H1 (cell line): Measurements from ENCODE around the gene B4GALT5. TPM values are rescaled to one million over a fixed set of nuclear protein-coding genes. Genes with fewer than 3 reads are reported as not detected.

Experiments
- CTCF ChIA-PET: fragments of 300-600 bp; sonication (Branson Sonifier 250); formaldehyde crosslinking; loops from one replicate; lab custom pipeline; 2021; ENCODE audit not compliant: partially characterized antibody; lab: Charles Lee
- POLR2A ChIA-PET: fragments of 300-600 bp; sonication (Branson Sonifier 250); formaldehyde crosslinking; loops from one replicate; lab custom pipeline; 2021; ENCODE audit warnings: inconsistent platforms; ENCODE audit not compliant: partially characterized antibody; lab: Charles Lee
- DNase-seq, 2 experiments: peaks; one replicate each; pipeline versions ENCODE4 v3.0.0 to v3.0.0-alpha.2; 2010 to 2022; ENCODE audit warnings: low spot score in 2 of 2, low read depth in 1 of 2, mixed read lengths in 1 of 2
- FAIRE-seq: peaks from 2 replicates; lab custom pipeline; 2011; peaks lifted over from hg19 to GRCh38; lab: Jason Lieb, UNC
- H2AFZ ChIP-seq: 2 replicates; pipeline ENCODE4 v1.8.1; 2012; ENCODE audit warnings: low read length, inconsistent platforms
- H2AK5ac ChIP-seq: 2 replicates; pipeline ENCODE4 v1.6.1; 2013; ENCODE audit warnings: low read depth, low read length
- H2BK120ac ChIP-seq: replicated peaks from 2 replicates; pipeline ENCODE3; 2013; ENCODE audit warnings: low read depth, low read length, inconsistent platforms
- H2BK12ac ChIP-seq: 2 replicates; pipeline ENCODE4 v1.6.1; 2013; ENCODE audit warnings: low read depth, low read length
- H2BK15ac ChIP-seq: 2 replicates; pipeline ENCODE4 v1.6.1; 2013; ENCODE audit warnings: low read length
- H2BK20ac ChIP-seq: 2 replicates; pipeline ENCODE4 v1.6.1; 2013; ENCODE audit warnings: low read length
- H2BK5ac ChIP-seq: 2 replicates; pipeline ENCODE4 v1.6.1; 2013; ENCODE audit warnings: low read depth, low read length
- H3K14ac ChIP-seq: 2 replicates; pipeline ENCODE4 v1.6.1; 2013; ENCODE audit warnings: inconsistent platforms; ENCODE audit not compliant: insufficient read length
- H3K18ac ChIP-seq: 2 replicates; pipeline ENCODE4 v1.6.1; 2013; ENCODE audit warnings: low read length; ENCODE audit errors: extremely low read depth
- H3K23ac ChIP-seq: 2 replicates; pipeline ENCODE4 v1.6.1; 2013; ENCODE audit warnings: inconsistent platforms; ENCODE audit not compliant: insufficient read length
- H3K23me2 ChIP-seq: 2 replicates; pipeline ENCODE4 v1.6.1; 2013; ENCODE audit warnings: low read depth, low read length
- H3K27ac ChIP-seq: 2 replicates; pipeline ENCODE4 v1.6.1; 2011; ENCODE audit warnings: low read depth, low read length, inconsistent platforms
- H3K27me3 ChIP-seq, 4 experiments: replicated peaks in 1 of 4; 1 replicate in 1 of 4; 2 replicates in 3 of 4; pipeline versions ENCODE4 v1.6.1 to v1.8.1; 2011 to 2013; ENCODE audit warnings: low read length in 3 of 4, mild to moderate bottlenecking in 3 of 4, inconsistent platforms in 2 of 4, mixed read lengths in 2 of 4, moderate library complexity in 1 of 4; ENCODE audit not compliant: control insufficient read depth in 3 of 4, insufficient read depth in 3 of 4; ENCODE audit errors: extremely low read depth in 1 of 4
- H3K36me3 ChIP-seq, 4 experiments: 2 replicates each; pipeline versions ENCODE4 v1.6.1 to v1.8.1; 2011 to 2013; ENCODE audit warnings: mild to moderate bottlenecking in 4 of 4, low read length in 3 of 4, moderate library complexity in 2 of 4, control low read depth in 1 of 4, inconsistent platforms in 1 of 4; ENCODE audit not compliant: insufficient read depth in 4 of 4, control insufficient read depth in 2 of 4
- H3K4ac ChIP-seq: replicated peaks from 2 replicates; pipeline ENCODE3; 2013; ENCODE audit warnings: low read length, low read depth, mixed read lengths, inconsistent platforms; ENCODE audit not compliant: insufficient read length
- H3K4me1 ChIP-seq, 4 experiments: replicated peaks in 1 of 4; 1 replicate in 1 of 4; 2 replicates in 3 of 4; pipeline versions ENCODE4 v1.6.1 to v1.8.1; 2011 to 2013; ENCODE audit warnings: low read length in 3 of 4, inconsistent platforms in 2 of 4, mixed read lengths in 1 of 4; ENCODE audit not compliant: insufficient read depth in 4 of 4, control insufficient read depth in 3 of 4
- H3K4me2 ChIP-seq, 2 experiments: 2 replicates each; pipeline versions ENCODE4 v1.6.1 to v1.8.1; 2011 to 2013; ENCODE audit warnings: low read depth in 2 of 2, low read length in 2 of 2, control low read depth in 1 of 2, inconsistent platforms in 1 of 2, mild to moderate bottlenecking in 1 of 2; ENCODE audit not compliant: insufficient read depth in 1 of 2
- H3K4me3 ChIP-seq, 4 experiments: fragments of 200-600, 300-600 bp in 1 of 4; sonication (generic), shearing (Covaris generic), sonication (Bioruptor Twin) in 1 of 4; 2 replicates each; pipeline versions ENCODE4 v1.5.1 to v1.8.1; 2011 to 2016; ENCODE audit warnings: low read length in 4 of 4, low read depth in 3 of 4, control low read depth in 2 of 4, inconsistent platforms in 2 of 4, mild to moderate bottlenecking in 2 of 4, mixed read lengths in 1 of 4, moderate library complexity in 1 of 4; ENCODE audit not compliant: insufficient read depth in 2 of 4; ENCODE audit errors: extremely low read depth in 1 of 4
- H3K56ac ChIP-seq: replicated peaks from 2 replicates; pipeline ENCODE3; 2013; ENCODE audit warnings: low read depth, mild to moderate bottlenecking, mixed read lengths, low read length, inconsistent platforms; ENCODE audit not compliant: insufficient read length
- H3K79me1 ChIP-seq: 2 replicates; pipeline ENCODE4 v1.6.1; 2013; ENCODE audit warnings: low read depth, low read length, control low read depth
- H3K79me2 ChIP-seq, 2 experiments: 2 replicates each; pipeline versions ENCODE4 v1.6.1 to v1.8.1; 2012 to 2013; ENCODE audit warnings: low read length in 2 of 2, mild to moderate bottlenecking in 2 of 2, inconsistent platforms in 1 of 2; ENCODE audit not compliant: insufficient read depth in 2 of 2, control insufficient read depth in 1 of 2
- H3K9ac ChIP-seq, 4 experiments: replicated peaks in 1 of 4; 1 replicate in 1 of 4; 2 replicates in 3 of 4; pipeline versions ENCODE4 v1.6.1 to v1.8.1; 2011 to 2013; ENCODE audit warnings: low read depth in 3 of 4, low read length in 3 of 4, control low read depth in 2 of 4, mild to moderate bottlenecking in 2 of 4, moderate library complexity in 2 of 4, inconsistent platforms in 1 of 4; ENCODE audit errors: extremely low read depth in 1 of 4
- H3K9me3 ChIP-seq, 2 experiments: 2 replicates each; pipeline versions ENCODE4 v1.6.1 to v1.8.1; 2012 to 2013; ENCODE audit warnings: mild to moderate bottlenecking in 2 of 2, moderate library complexity in 2 of 2, control low read depth in 1 of 2, inconsistent platforms in 1 of 2, low read depth in 1 of 2, low read length in 1 of 2, mixed read lengths in 1 of 2; ENCODE audit not compliant: insufficient read depth in 2 of 2
- H4K20me1 ChIP-seq, 2 experiments: replicated peaks in 1 of 2; 2 replicates each; pipeline versions ENCODE3 to v1.8.1; 2011 to 2013; ENCODE audit warnings: inconsistent platforms in 2 of 2, low read length in 2 of 2, mild to moderate bottlenecking in 1 of 2; ENCODE audit not compliant: insufficient read depth in 2 of 2, control insufficient read depth in 1 of 2
- H4K5ac ChIP-seq: 2 replicates; pipeline ENCODE4 v1.6.1; 2013; ENCODE audit warnings: low read length, low read depth, mixed read lengths, inconsistent platforms; ENCODE audit not compliant: insufficient read length
- H4K8ac ChIP-seq: 2 replicates; pipeline ENCODE4 v1.8.0; 2013; ENCODE audit warnings: mild to moderate bottlenecking, moderate library complexity, low read length, inconsistent platforms; ENCODE audit not compliant: insufficient read depth; ENCODE audit errors: extremely low read depth
- H4K91ac ChIP-seq: replicated peaks from 2 replicates; pipeline ENCODE3; 2013; ENCODE audit warnings: low read length, mixed read lengths, inconsistent platforms; ENCODE audit not compliant: insufficient read length
- CBX8 ChIP-seq: fragments of 300-800, 300-1000 bp; sonication (generic); IDR thresholded peaks from 2 replicates; pipeline ENCODE4 v1.7.1; 2016; ENCODE audit warnings: low read depth, low read length, borderline replicate concordance
- WGBS, 2 experiments: shearing (Covaris generic) in 1 of 2; methylation state at CpG; one replicate each; pipeline versions ENCODE4 v1.1.6 to v1.1.7; 2013 to 2015; ENCODE audit warnings: low lambda C conversion rate in 2 of 2, mixed read lengths in 2 of 2, inconsistent platforms in 1 of 2, low coverage in 1 of 2, missing lambda C conversion rate in 1 of 2; ENCODE audit not compliant: insufficient replicate concordance in 2 of 2, insufficient coverage in 1 of 2, insufficient read length in 1 of 2; ENCODE audit errors: extremely low coverage in 1 of 2, missing lambda C conversion rate in 1 of 2; 5-methylcytosine and 5-hydroxymethylcytosine counted together
- polyA plus RNA-seq, 7 experiments: library from polyadenylated mRNA; depleted of rRNA in 3 of 7; stranded (reverse) in 5 of 7; unstranded in 2 of 7; fragments of >200 nt in 5 of 7; fragments of 200-250 nt in 2 of 7; gene quantifications; 1 replicate in 5 of 7; 2 replicates in 1 of 7; 4 replicates in 1 of 7; pipeline versions ENCODE4 v1.2.1 to v1.2.3, GENCODE V29; 2011 to 2013; ENCODE audit warnings: missing spikeins in 2 of 7, mixed read lengths in 2 of 7
- total RNA-seq: library from RNA; stranded (reverse); fragmentation: NEBNext Ultra II Directional; extraction: Animal tissue kit (Norgen Biotek cat#: 25700); gene quantifications from 2 replicates; pipeline ENCODE4 v1.2.1, GENCODE V29; 2021

Gene B4GALT5
- total and polyA plus RNA-seq, 2 of the 8 experiments (the other 6 are each of a cell fraction or from before 2014, with no cell fraction given) = 46.5 to 75.4 TPM

DNA sequence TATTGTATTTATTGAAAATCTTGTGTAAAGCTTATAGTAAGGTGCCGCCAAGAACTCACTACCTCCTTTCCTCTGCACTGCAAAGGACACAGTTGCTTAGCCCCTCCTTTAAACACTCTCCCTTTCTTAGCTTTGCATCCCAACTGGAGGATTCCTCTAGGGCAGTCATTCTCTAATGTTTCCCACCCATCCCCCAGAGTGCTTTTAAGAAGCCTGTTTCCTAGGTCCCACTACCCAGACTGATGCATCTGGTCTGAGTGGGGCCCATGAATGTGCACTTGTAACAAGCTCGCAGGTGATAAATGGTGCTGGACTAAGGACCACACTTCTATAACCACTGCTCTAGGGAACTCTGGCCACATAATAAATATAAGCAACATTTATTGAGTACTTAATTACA is 55.2 kb downstream of the B4GALT5 start:
- H3K4me2 ChIP-seq = peak overlapping the region; percentile 49 to 51

More for the DNA sequence above, 55.2 kb downstream of the B4GALT5 start:
- Histone ChIP-seq H4K20me1 (peaks cover 22 to 25% of the 10 kb centered on the region in 2 experiments), H3K9me3 (no peaks in the 10 kb centered on the region), H3K18ac (no peak overlapping the region), H3K23me2 (no peaks in the 10 kb centered on the region), H3K27me3 (no peaks in the 10 kb centered on the region), H3K27ac (no peak overlapping the region), H3K23ac (no peak overlapping the region), H3K4ac (no peak overlapping the region), H4K8ac (no peak overlapping the region), H2BK20ac (no peak overlapping the region), H2BK5ac (no peak overlapping the region), H2BK12ac (no peak overlapping the region), H2BK15ac (no peak overlapping the region), H2AK5ac (no peak overlapping the region), H4K5ac (no peak overlapping the region), H3K4me3 (peak overlapping the region in 1 of 4 experiments; percentile 27; a peak in 2 of 8 replicates), H3K14ac (no peak overlapping the region), H3K56ac (no peak overlapping the region), H3K4me1 (peaks cover 3 to 18% (median 15%) of the 10 kb centered on the region in 4 experiments; a peak in 6 of 7 replicates), H2BK120ac (no peak overlapping the region), H4K91ac (no peak overlapping the region), H3K79me1 (peaks cover 15% of the 10 kb centered on the region), H3K79me2 (peaks cover 19 to 87% of the 10 kb centered on the region in 2 experiments), H3K36me3 (peaks cover 8 to 26% (median 17%) of the 10 kb centered on the region in 4 experiments; a peak in 7 of 8 replicates), H3K9ac (no peak overlapping the region), H2AFZ (no peak overlapping the region)
- ChIA-PET POLR2A (interaction anchor here (1.1 to 1.6 kb wide), 7 partner anchors 11 to 235 kb away, joined by 3 to 5 read pairs (median 3); no protein-coding TSS in a partner anchor), CTCF (interaction anchor here (0.6 to 2.5 kb wide), 8 partner anchors 10 to 231 kb away, joined by 3 to 10 read pairs (median 3); no protein-coding TSS in a partner anchor)
- 68% methylated on average over 2 of the region's 2 CpGs; no CpG with 5 or more reads in 1 of the 2 experiments for WGBS, 2 experiments
- DNase-seq = peak in 1 of 2 experiments; percentile 10
- TF ChIP-seq CBX8 = no peak
- no peak for FAIRE-seq
